Panc1 (cell line): ENCODE results near the gene HMG20B. TPM values are rescaled to one million over a fixed set of nuclear protein-coding genes. Genes with fewer than 3 reads are reported as not detected.

ENCODE experiments used
- ATAC-seq: fragments of 200-7000 bp; cut with Tn5 transposase; 2 replicates; pipeline ENCODE4 v1.9.1; 2020; ENCODE audit warnings: mild to moderate bottlenecking, moderate library complexity
- BruUV-seq: library from RNA; stranded (reverse); fragments of 400-500 nt; replicated peaks from 2 replicates; lab custom pipeline; 2021; lab: Mats Ljungman, UMichigan
- CTCF ChIA-PET: fragments of 300-600 bp; sonication (Branson Sonifier 250); formaldehyde crosslinking; loops from one replicate; lab custom pipeline; 2022; ENCODE audit warnings: antibody characterized with exemption; lab: Charles Lee
- POLR2A ChIA-PET: fragments of 300-600 bp; sonication (Branson Sonifier 250); formaldehyde crosslinking; loops from one replicate; lab custom pipeline; 2022; ENCODE audit warnings: antibody characterized with exemption; lab: Charles Lee
- DNase-seq: peaks from one replicate; pipeline ENCODE4 v3.0.0-alpha.2; 2010; ENCODE audit warnings: low read depth, low spot score
- H3K27ac ChIP-seq: 2 replicates; pipeline ENCODE4 v1.5.1; 2011; ENCODE audit warnings: mild to moderate bottlenecking, low read length, inconsistent platforms
- H3K27me3 ChIP-seq: fragments of 200-500 bp; sonication (Bioruptor generic); 2 replicates; pipeline ENCODE4 v1.6.0; 2014; ENCODE audit warnings: low read length, inconsistent platforms; ENCODE audit not compliant: control insufficient read depth, insufficient read depth
- H3K36me3 ChIP-seq: fragments of 200-500 bp; sonication (Bioruptor generic); 2 replicates; pipeline ENCODE4 v1.5.1; 2014; ENCODE audit warnings: inconsistent platforms, mild to moderate bottlenecking, low read length, moderate library complexity; ENCODE audit not compliant: control insufficient read depth, insufficient read depth
- H3K4me1 ChIP-seq: 2 replicates; pipeline ENCODE4 v1.5.1; 2011; ENCODE audit warnings: inconsistent platforms, mild to moderate bottlenecking, low read length, moderate library complexity; ENCODE audit not compliant: control insufficient read depth, insufficient read depth
- H3K4me3 ChIP-seq, 2 experiments: 2 replicates each; pipeline ENCODE4 v1.5.1; 2011 to 2012; ENCODE audit warnings: low read depth in 2 of 2, low read length in 2 of 2, mild to moderate bottlenecking in 2 of 2, inconsistent platforms in 1 of 2, moderate library complexity in 1 of 2
- H3K9me3 ChIP-seq: fragments of 200-500 bp; sonication (Bioruptor generic); 2 replicates; pipeline ENCODE4 v1.5.1; 2014; ENCODE audit warnings: low read depth, mild to moderate bottlenecking, inconsistent platforms, low read length, moderate library complexity; ENCODE audit not compliant: control insufficient read depth, insufficient read depth
- POLR2AphosphoS5 ChIP-seq: IDR thresholded peaks from 2 replicates; pipeline ENCODE4 v1.6.1; 2012; ENCODE audit warnings: mild to moderate bottlenecking, low read depth, low read length, moderate library complexity
- SIN3A ChIP-seq: IDR thresholded peaks from 2 replicates; pipeline ENCODE4 v1.6.1; 2012; ENCODE audit warnings: low read depth, mild to moderate bottlenecking, low read length, moderate library complexity, borderline replicate concordance; ENCODE audit not compliant: insufficient read depth
- TCF7L2 ChIP-seq: IDR thresholded peaks from 2 replicates; pipeline ENCODE4 v1.6.1; 2011; ENCODE audit warnings: mild to moderate bottlenecking, low read depth, low read length, inconsistent platforms
- in situ Hi-C: cut with HindIII; loops from 2 replicates; pipeline ENCODE4 v1.10.0; 2016; ENCODE audit warnings: low sequenced_read_pairs, low pct_unique_long_range_greater_than_20kb
- intact Hi-C: fragments of 100-400 bp; cut with micrococcal nuclease; formaldehyde crosslinking; loops from one replicate; pipeline ENCODE4 v1.10.0; 2022; ENCODE audit not compliant: unreplicated experiment
- total RNA-seq: library from RNA; stranded (reverse); gene quantifications from one replicate; pipeline ENCODE4 v1.2.1, GENCODE V29; 2021; ENCODE audit not compliant: unreplicated experiment
- TF ChIP-seq, protein P1 (sequence below): fragments of 450-650 bp; IDR thresholded peaks from 2 replicates; pipeline ENCODE4 v1.5.1; 2017; ENCODE audit warnings: mild to moderate bottlenecking
- TF ChIP-seq, protein P2 (sequence below), 2 experiments: IDR thresholded peaks; 2 replicates each; pipeline ENCODE4 v1.6.1; 2011 to 2012; ENCODE audit warnings: low read depth in 2 of 2, control low read depth in 1 of 2, low read length in 1 of 2, mild to moderate bottlenecking in 1 of 2, moderate library complexity in 1 of 2; ENCODE audit not compliant: insufficient read depth in 1 of 2

The HMG20B gene
- total RNA-seq, 1 experiment from 2014 or later, result 74.7 TPM

DNA sequence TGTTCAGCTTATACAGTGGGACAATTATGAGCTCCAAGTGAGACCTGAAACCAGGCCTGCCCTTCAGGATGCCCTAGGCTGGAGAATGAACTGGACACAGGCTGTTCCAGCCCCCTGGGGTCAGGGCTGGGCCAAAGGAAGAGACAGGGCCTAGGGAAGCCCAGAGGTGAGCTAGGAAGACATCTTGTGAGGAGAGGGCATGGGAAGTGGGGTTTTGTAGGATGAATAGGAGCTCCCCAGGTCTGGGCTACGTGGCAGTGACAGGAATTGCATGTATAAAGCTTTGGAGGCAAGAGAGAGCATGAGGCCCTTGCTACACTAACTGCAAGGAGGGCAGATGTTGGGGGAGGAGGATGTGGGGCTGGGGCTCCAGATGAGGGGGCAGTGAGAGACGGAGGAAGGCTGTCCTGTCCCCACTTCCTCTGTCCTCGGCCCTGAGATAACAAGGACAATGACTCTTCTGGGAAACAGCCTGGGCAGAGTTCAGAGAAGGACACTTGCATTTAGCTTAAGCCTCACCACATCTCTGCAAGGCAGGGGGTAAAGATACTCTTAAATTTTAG, 35.4 kb downstream of the HMG20B start:
- Histone ChIP-seq H3K36me3 (no peaks in the 10 kb centered on the region), H3K27ac (peak overlapping the region; percentile 67), H3K4me3 (peak overlapping the region in 1 of 2 experiments; percentile 62; a peak in 2 of 4 replicates), H3K4me1 (peaks cover 36% of the 10 kb centered on the region), H3K9me3 (no peaks in the 10 kb centered on the region), H3K27me3 (no peaks in the 10 kb centered on the region)
- peak; percentile 14 for ATAC-seq
- in situ Hi-C loops (no loop called here), intact Hi-C loops (no loop called here)
- no TSS peak for BruUV-seq
- ChIA-PET CTCF (interaction anchor here (0.6 to 1.3 kb wide), 4 partner anchors 10 to 287 kb away, joined by 3 to 4 read pairs (median 4); no protein-coding TSS in a partner anchor), POLR2A (no interaction called here)
- DNase-seq, result no peak
- TF ChIP-seq SIN3A, result no peak
- TF ChIP-seq, protein P1, sequence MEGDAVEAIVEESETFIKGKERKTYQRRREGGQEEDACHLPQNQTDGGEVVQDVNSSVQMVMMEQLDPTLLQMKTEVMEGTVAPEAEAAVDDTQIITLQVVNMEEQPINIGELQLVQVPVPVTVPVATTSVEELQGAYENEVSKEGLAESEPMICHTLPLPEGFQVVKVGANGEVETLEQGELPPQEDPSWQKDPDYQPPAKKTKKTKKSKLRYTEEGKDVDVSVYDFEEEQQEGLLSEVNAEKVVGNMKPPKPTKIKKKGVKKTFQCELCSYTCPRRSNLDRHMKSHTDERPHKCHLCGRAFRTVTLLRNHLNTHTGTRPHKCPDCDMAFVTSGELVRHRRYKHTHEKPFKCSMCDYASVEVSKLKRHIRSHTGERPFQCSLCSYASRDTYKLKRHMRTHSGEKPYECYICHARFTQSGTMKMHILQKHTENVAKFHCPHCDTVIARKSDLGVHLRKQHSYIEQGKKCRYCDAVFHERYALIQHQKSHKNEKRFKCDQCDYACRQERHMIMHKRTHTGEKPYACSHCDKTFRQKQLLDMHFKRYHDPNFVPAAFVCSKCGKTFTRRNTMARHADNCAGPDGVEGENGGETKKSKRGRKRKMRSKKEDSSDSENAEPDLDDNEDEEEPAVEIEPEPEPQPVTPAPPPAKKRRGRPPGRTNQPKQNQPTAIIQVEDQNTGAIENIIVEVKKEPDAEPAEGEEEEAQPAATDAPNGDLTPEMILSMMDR, result no peak
- TF ChIP-seq, protein P2, sequence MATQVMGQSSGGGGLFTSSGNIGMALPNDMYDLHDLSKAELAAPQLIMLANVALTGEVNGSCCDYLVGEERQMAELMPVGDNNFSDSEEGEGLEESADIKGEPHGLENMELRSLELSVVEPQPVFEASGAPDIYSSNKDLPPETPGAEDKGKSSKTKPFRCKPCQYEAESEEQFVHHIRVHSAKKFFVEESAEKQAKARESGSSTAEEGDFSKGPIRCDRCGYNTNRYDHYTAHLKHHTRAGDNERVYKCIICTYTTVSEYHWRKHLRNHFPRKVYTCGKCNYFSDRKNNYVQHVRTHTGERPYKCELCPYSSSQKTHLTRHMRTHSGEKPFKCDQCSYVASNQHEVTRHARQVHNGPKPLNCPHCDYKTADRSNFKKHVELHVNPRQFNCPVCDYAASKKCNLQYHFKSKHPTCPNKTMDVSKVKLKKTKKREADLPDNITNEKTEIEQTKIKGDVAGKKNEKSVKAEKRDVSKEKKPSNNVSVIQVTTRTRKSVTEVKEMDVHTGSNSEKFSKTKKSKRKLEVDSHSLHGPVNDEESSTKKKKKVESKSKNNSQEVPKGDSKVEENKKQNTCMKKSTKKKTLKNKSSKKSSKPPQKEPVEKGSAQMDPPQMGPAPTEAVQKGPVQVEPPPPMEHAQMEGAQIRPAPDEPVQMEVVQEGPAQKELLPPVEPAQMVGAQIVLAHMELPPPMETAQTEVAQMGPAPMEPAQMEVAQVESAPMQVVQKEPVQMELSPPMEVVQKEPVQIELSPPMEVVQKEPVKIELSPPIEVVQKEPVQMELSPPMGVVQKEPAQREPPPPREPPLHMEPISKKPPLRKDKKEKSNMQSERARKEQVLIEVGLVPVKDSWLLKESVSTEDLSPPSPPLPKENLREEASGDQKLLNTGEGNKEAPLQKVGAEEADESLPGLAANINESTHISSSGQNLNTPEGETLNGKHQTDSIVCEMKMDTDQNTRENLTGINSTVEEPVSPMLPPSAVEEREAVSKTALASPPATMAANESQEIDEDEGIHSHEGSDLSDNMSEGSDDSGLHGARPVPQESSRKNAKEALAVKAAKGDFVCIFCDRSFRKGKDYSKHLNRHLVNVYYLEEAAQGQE (IDR thresholded peaks at IDR 0.05; ENCODE audit: insufficient read depth in 1 of 2, low read depth in 2 of 2, low read length in 1 of 2), result no peak
- TF ChIP-seq TCF7L2, result no peak
- TF ChIP-seq POLR2AphosphoS5, result no peak

DNA sequence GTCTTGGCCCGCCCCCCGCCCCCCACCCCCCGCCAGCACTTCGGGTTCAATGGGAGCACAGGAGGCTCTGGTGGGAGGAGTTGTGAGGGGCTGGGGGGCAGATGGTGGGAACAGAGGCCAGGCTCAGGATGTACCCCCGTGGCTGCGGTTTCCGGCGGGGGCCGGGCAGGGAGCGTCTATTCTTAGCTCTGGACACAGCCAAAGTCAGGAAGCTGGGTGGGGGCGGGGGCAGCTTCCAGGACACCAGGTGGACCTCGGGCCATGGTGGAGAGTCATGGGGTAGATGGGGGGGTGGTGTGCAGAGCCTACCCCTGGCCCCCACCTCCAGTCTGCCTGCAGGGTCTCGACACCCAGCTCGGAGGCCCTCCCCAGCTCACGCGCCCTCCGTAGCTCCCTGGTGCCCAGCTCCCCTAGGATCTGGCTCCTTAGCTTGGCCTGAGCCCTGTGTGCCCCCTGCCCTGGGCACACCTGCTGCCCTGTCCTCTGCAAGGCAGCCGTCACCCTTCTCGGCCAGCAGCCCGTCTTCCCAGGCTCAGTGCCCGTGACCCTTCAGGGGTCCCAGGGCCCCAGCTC, 36.1 kb downstream of the HMG20B start:
- ChIA-PET POLR2A (no interaction called here), CTCF (interaction anchor here (0.6 to 0.7 kb wide), 2 partner anchors 17 to 286 kb away, joined by 4 read pairs; no protein-coding TSS in a partner anchor)
- Histone ChIP-seq H3K9me3 (no peaks in the 10 kb centered on the region), H3K36me3 (no peaks in the 10 kb centered on the region), H3K4me1 (peaks cover 30% of the 10 kb centered on the region), H3K27ac (no peak overlapping the region), H3K27me3 (no peaks in the 10 kb centered on the region), H3K4me3 (no peak overlapping the region)
- intact Hi-C loops (no loop called here), in situ Hi-C loops (no loop called here)
- no peak for ATAC-seq
- TF ChIP-seq TCF7L2 (no peak), POLR2AphosphoS5 (no peak), SIN3A (no peak)
- TF ChIP-seq, protein P1, result no peak
- TF ChIP-seq, protein P2 (IDR thresholded peaks at IDR 0.05; ENCODE audit: insufficient read depth in 1 of 2, low read depth in 2 of 2, low read length in 1 of 2), result no peak
- DNase-seq, result no peak
- BruUV-seq, result no TSS peak
